Psoas muscle (tissue), 8 donors: ENCODE data around the gene PGAP2. TPM values are rescaled to one million over a fixed set of nuclear protein-coding genes. Genes with fewer than 3 reads are reported as not detected.
"Not testable (repeated sequence)": the region's sequence is repeated elsewhere in the genome, so short reads cannot be mapped to it uniquely, and the experiment has no call there.

Experiments
- ATAC-seq, 4 donors: fragments of 200-7000 bp; cut with Tn5 transposase; one replicate each; pipeline ENCODE4 v1.9.1; 2020; ENCODE audit warnings: moderate library complexity in 3 of 4, mild to moderate bottlenecking in 2 of 4
- DNase-seq, 2 donors: peaks; one replicate each; pipeline ENCODE4 v3.0.0-alpha.2; 2020
- H3K27ac ChIP-seq: fragments of 200-600 bp; one replicate; pipeline ENCODE4 v1.8.0; 2022
- H3K27me3 ChIP-seq, 3 donors: fragments of 200-600 bp in 1 of 3; one replicate each; pipeline versions ENCODE4 v1.6.1 to v1.8.0; 2013 to 2022; ENCODE audit warnings: low read length in 2 of 3, mild to moderate bottlenecking in 2 of 3, moderate library complexity in 1 of 3; ENCODE audit not compliant: insufficient read depth in 3 of 3
- H3K36me3 ChIP-seq, 2 donors: fragments of 200-600 bp in 1 of 2; one replicate each; pipeline versions ENCODE4 v1.6.1 to v1.8.0; 2013 to 2022; ENCODE audit warnings: low read depth in 1 of 2, mild to moderate bottlenecking in 1 of 2, moderate library complexity in 1 of 2; ENCODE audit not compliant: insufficient read depth in 1 of 2
- H3K4me1 ChIP-seq: fragments of 200-600 bp; one replicate; pipeline ENCODE4 v1.8.0; 2022
- H3K4me3 ChIP-seq: fragments of 200-600 bp; one replicate; pipeline ENCODE4 v1.8.0; 2022; ENCODE audit warnings: mild to moderate bottlenecking
- H3K9me3 ChIP-seq: fragments of 200-600 bp; one replicate; pipeline ENCODE4 v1.8.0; 2022
- CTCF ChIP-seq: fragments of 200-600 bp; IDR thresholded peaks from one replicate; pipeline ENCODE4 v1.8.0; 2022; ENCODE audit warnings: antibody characterized with exemption
- WGBS, 3 donors: extraction: QIAGEN DNeasy Blood & Tissue Kit; methylation state at CpG; one replicate each; pipeline versions ENCODE4 v1.1.6 to v1.1.7; 2013; 5-methylcytosine and 5-hydroxymethylcytosine counted together
- intact Hi-C, 2 donors: fragments of 100-400 bp; cut with DNase I; formaldehyde crosslinking; loops; one replicate each; pipeline versions ENCODE4 v1.11.0 to v1.14.2; 2022
- polyA plus RNA-seq, 3 donors: library from polyadenylated mRNA; stranded (reverse); fragments of 200-250 nt; gene quantifications; one replicate each; pipeline ENCODE4 v1.2.3, GENCODE V29; 2013
- total RNA-seq, 4 donors: library from RNA; stranded (reverse); fragmentation: NEBNext Ultra II Directional in 2 of 4; extraction: Animal tissue kit (Norgen Biotek cat#: 25700) in 2 of 4; gene quantifications; one replicate each; pipeline versions ENCODE4 v1.2.1 to v1.2.4, GENCODE V29; 2021 to 2023
- donor health status: healthy with polysubstance abuse.
- donor health status: DM: no; HTN: no; CAD: no; lungs with moderate emphysema.
- donor health status: Bipolar disorder and iron deficiency.
- donor health status: healthy.
- donor health status: DM: yes; HTN: yes; CAD: no.
- donor health status: DM: no; HTN: no; CAD: no.
- donor health status: DM: no; HTN: no; CAD: no.
- donor health status: DM: yes; HTN: yes; CAD: no.

Gene PGAP2
- total and polyA plus RNA-seq, 7 donors = 4.5 to 14.5 (median 6.0) TPM

DNA sequence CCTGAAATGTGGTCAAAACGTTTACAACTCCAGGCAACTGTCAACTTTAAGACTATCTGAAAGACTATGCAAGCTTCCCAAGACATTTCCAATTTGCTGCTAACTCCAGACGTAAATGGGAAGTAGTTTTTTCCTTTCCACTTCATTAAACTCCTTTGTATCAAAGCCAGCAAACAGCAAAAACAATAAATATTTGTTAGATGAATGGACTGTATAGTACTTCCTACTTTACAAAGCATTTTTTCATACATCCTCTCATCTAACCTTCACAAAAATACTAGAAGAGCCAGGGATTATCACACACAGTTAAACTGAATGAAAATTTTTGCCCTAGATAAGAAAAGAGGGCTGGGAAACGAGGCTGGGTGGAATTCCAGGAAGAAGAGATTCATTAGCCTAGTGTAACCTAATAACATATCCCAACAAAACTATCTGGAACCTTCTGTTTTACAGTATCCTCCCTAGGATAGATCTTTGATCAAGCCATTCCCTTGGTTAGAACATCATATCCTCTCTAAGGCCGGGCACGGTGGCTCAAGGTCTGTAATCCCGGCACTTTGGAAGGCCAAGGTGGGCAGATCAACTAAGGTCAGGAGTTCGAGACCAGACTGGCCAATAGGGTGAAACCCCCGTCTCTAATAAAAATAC, 21.5 kb upstream of the PGAP2 start:
- Histone ChIP-seq H3K27me3 (no peaks in the 10 kb centered on the region), H3K4me1 (peaks cover 37% of the 10 kb centered on the region), H3K36me3 (peaks cover 0 to 16% of the 10 kb centered on the region in 2 donors), H3K4me3 (no peak overlapping the region), H3K9me3 (no peaks in the 10 kb centered on the region), H3K27ac (no peak overlapping the region)
- WGBS, 3 donors = 58 to 71% (median 60%) methylated on average over 8 of the region's 8 CpGs
- ATAC-seq (no peak), DNase-seq (no peak)
- intact Hi-C loops = no loop called here
- no peak for TF ChIP-seq CTCF

- H3K27ac ChIP-seq, ATAC-seq, H3K4me1 ChIP-seq, H3K4me3 ChIP-seq, H3K9me3 ChIP-seq, H3K27me3 ChIP-seq, DNase-seq, intact Hi-C loops: not testable (repeated sequence)
- WGBS, 3 donors = 96 to 97% (median 97%) methylated on average over 10 of the region's 10 CpGs
- H3K36me3 ChIP-seq = peaks cover 2 to 36% of the 10 kb centered on the region in 2 donors
These were observed 14.0 kb upstream of the PGAP2 start for GRCh38 chr11:3794387-3794786.

DNA sequence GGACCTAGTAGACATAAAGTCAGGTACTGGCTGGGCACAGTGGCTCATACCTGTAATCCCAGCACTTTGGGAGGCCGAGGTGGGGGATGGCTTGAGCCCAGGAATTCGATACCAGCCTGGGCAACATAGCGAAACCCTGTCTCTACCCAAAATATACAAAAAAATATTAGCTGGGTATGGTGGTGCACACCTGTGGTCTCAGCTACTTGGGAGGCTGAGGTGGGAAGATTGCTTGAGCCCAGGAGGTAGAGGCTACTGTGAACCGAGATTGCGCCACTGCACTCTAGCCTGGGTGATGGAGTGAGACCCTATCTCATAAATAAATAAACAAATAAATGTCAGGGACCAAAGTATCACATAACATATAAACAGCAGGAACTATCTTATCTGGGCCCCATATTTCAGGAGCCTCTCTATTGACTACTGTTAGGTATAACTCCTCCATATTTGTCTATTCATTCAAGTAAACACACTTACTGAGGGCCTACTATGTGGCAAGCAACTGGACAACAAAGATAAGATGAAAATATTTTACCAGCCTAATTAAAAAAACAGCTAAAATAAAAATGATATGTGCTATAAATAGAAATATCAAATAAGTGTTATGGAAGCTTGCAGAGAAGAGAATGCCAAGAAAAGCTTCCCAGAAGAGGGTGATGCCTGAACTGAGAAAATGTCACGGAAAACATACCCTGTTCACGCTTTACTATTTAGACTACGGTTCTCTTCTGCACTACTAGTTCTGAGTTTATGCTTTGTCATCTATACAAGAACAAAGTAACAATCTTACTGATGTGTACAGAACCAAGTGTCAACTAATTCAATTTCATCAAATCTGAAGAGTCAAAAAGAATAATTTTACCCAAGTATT, 13.0 kb upstream of the PGAP2 start:
- no peak for TF ChIP-seq CTCF
- Histone ChIP-seq H3K27ac (peak overlapping the region; percentile 95), H3K9me3 (no peaks in the 10 kb centered on the region), H3K27me3 (no peaks in the 10 kb centered on the region), H3K36me3 (peaks cover 2 to 36% of the 10 kb centered on the region in 2 donors), H3K4me3 (peak overlapping the region; percentile 90), H3K4me1 (peaks cover 5% of the 10 kb centered on the region)
- DNase-seq = no peak
- no peak for ATAC-seq
- intact Hi-C loops = no loop called here
- 64 to 82% (median 69%) methylated on average over 8 of the region's 8 CpGs for WGBS, 3 donors

DNA sequence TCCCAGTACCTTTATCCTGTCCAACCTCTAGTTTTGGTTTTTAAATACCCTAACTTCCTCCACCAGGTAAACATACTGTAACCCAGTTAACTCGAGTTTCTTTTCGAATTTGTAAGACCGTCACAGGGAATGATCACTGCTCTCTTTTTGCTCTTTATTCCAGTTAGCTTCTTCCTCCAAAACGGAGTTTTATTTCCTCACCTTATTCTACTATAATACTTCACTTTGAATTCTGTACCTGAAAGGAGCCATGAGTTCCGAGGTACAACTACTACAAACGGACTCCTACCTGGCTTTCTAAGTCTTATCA, 12.4 kb upstream of the PGAP2 start:
- Histone ChIP-seq H3K4me3 (peak overlapping the region; percentile 90), H3K27ac (peak overlapping the region; percentile 95), H3K27me3 (no peaks in the 10 kb centered on the region), H3K4me1 (peaks cover 3% of the 10 kb centered on the region), H3K9me3 (no peaks in the 10 kb centered on the region), H3K36me3 (peaks cover 2 to 35% of the 10 kb centered on the region in 2 donors)
- DNase-seq (no peak), ATAC-seq (no peak)
- WGBS, 3 donors = 41 to 52% (median 41%) methylated on average over 6 of the region's 6 CpGs
- intact Hi-C loops = no loop called here
- TF ChIP-seq CTCF = no peak

- Histone ChIP-seq H3K27me3 (no peaks in the 10 kb centered on the region), H3K4me3 (peak overlapping the region; percentile 90), H3K9me3 (no peaks in the 10 kb centered on the region), H3K27ac (peak overlapping the region; percentile 95), H3K36me3 (peaks cover 2 to 31% of the 10 kb centered on the region in 2 donors), H3K4me1 (peaks cover 3% of the 10 kb centered on the region)
- TF ChIP-seq CTCF = no peak
- WGBS, 3 donors = 7 to 12% (median 9%) methylated on average over 14 of the region's 14 CpGs
- DNase-seq (no peak), ATAC-seq (no peak)
- intact Hi-C loops = no loop called here
These were observed 12.0 kb upstream of the PGAP2 start for GRCh38 chr11:3796346-3796745.
